ENCODE data around the gene F7. TPM values are rescaled to one million over a fixed set of nuclear protein-coding genes. Genes with fewer than 3 reads are reported as not detected.

F7 gene
- total and polyA plus RNA-seq, 9 of the 15 experiments (the other 6 are each of a cell fraction or from before 2014, with no cell fraction given) = not detected

DNA sequence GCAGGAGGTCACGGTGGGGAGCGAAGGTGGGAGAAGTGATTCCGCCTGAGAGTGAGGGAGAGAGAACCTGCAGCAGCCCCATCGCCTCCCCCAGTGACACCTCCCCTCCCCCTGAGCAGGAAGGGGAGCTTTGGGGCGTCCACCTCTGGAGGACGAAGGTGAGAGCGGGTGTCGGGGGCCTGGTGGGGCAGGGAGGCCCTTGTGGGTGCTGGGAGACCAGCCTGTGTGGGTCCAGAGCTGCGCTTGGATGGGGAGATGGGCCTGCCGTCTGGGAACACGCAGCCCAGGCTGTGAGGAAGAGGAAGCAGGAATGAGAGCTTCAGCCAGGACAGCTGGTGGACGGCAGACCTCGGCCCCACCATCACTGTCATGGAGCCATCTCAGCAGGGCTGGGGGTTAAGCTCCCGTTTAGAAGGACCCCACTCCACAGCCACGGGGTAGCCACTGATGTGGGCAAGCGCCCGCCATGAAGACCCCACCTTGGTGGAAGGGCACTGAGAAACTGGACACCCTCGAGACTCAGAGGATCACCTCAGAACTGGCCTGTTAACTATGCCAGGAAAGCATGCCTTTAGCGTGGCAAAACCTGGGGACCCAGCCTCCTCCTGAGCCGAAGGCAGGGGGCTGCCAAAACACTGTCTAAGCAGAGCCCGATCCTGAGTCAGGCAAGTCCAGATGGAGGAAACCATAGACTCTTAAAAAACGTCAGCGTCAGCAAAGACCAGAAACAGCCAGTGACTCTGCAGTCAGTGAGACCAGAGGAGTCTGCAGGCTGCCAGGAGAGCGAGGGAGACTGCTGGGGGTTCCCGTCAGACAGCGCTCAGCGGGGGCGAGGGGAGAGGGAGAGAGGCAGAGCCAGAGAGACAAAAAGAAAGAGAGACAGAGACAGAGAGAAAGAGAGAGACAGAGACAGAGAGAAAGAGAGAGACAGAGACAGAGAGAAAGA lies 46.4 kb downstream of the F7 start:
- Histone ChIP-seq H3K9ac (ENCODE audit: insufficient read depth in 1 of 2, low read depth in 2 of 2, low read length in 2 of 2) (peak overlapping the region in 1 of 2 experiments; percentile 65; a peak in 2 of 4 replicates), H3K79me2 (ENCODE audit: control insufficient read depth, insufficient read depth, low read length) (no peaks in the 10 kb centered on the region), H3K27ac (ENCODE audit: extremely low read depth, low read depth, low read length) (no peak overlapping the region), H2AFZ (ENCODE audit: low read depth, low read length) (peak overlapping the region; percentile 66; the same call in 1 of the 2 replicates), H3K9me3 (replicated peaks; ENCODE audit: control insufficient read depth, insufficient read depth, low read depth, low read length) (no peaks in the 10 kb centered on the region; the same call in 1 of the 2 replicates), H3K9me1 (ENCODE audit: control insufficient read depth, insufficient read depth, low read length) (no peaks in the 10 kb centered on the region), H3K4me1 (replicated peaks in 1 of 2; ENCODE audit: control insufficient read depth in 2 of 2, insufficient read depth in 2 of 2, low read length in 2 of 2) (peaks cover 16 to 25% of the 10 kb centered on the region in 2 experiments; a peak in 4 of 5 replicates), H4K20me1 (replicated peaks; ENCODE audit: control insufficient read depth, insufficient read depth, low read length) (no peaks in the 10 kb centered on the region), H3K36me3 (ENCODE audit: control insufficient read depth, insufficient read depth, low read length) (no peaks in the 10 kb centered on the region), H3K4me2 (ENCODE audit: insufficient read depth, low read length) (no peak overlapping the region), H3K4me3 (no peak overlapping the region), H3K27me3 (ENCODE audit: control insufficient read depth in 2 of 2, insufficient read depth in 2 of 2, low read length in 2 of 2) (peaks cover 3 to 14% of the 10 kb centered on the region in 2 experiments; a peak in 4 of 5 replicates)
- WGBS (ENCODE audit: insufficient coverage, low coverage, missing lambda C conversion rate) = 44% methylated on average over 12 of the region's 28 CpGs
- ATAC-seq = peak; percentile 6; the same call in 1 of the 3 replicates
- in situ Hi-C loops (cut with MboI) = no loop called here
- peak; percentile 26 for FAIRE-seq
- BruUV-seq (replicated peaks) = no TSS peak
- TF ChIP-seq MAFG (tag; conservative IDR thresholded peaks at IDR 0.05) = 0 out of 2 replicates have a peak, but pooled peaks have one; percentile 16
- TF ChIP-seq, protein P1, sequence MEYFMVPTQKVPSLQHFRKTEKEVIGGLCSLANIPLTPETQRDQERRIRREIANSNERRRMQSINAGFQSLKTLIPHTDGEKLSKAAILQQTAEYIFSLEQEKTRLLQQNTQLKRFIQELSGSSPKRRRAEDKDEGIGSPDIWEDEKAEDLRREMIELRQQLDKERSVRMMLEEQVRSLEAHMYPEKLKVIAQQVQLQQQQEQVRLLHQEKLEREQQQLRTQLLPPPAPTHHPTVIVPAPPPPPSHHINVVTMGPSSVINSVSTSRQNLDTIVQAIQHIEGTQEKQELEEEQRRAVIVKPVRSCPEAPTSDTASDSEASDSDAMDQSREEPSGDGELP (CRISPR knock-in tag; IDR thresholded peaks at IDR 0.05; ENCODE audit: borderline replicate concordance) = peak; percentile 23; the same call in 1 of the 2 replicates
- no peak for TF ChIP-seq ZBTB1 (CRISPR knock-in tag; IDR thresholded peaks at IDR 0.05; ENCODE audit: borderline replicate concordance, low read depth)
- peak; percentile 75 for TF ChIP-seq ZNF316 (IDR thresholded peaks at IDR 0.05)
- TF ChIP-seq, protein P2, sequence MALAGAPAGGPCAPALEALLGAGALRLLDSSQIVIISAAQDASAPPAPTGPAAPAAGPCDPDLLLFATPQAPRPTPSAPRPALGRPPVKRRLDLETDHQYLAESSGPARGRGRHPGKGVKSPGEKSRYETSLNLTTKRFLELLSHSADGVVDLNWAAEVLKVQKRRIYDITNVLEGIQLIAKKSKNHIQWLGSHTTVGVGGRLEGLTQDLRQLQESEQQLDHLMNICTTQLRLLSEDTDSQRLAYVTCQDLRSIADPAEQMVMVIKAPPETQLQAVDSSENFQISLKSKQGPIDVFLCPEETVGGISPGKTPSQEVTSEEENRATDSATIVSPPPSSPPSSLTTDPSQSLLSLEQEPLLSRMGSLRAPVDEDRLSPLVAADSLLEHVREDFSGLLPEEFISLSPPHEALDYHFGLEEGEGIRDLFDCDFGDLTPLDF (CRISPR knock-in tag; IDR thresholded peaks at IDR 0.05) = no peak
- peak; percentile 56 for TF ChIP-seq C11orf30 (IDR thresholded peaks at IDR 0.05; ENCODE audit: low read depth)
- ChIA-PET CTCF (ENCODE audit: low intra/inter-chr PET ratio) (no interaction called here), POLR2A (no interaction called here)
- DNase-seq (ENCODE audit: extremely low read depth in 1 of 4, low spot score in 3 of 4) = no peak
- intact Hi-C loops (cut with micrococcal nuclease) = no loop called here
